ENCODE data around the gene TREH.

TREH gene

GRCh38 chr11:118663381-118663780 lies 16.1 kb downstream of the TREH start:
- no peak for DNase-seq

- no peak for DNase-seq
Observed at GRCh38 chr11:118662401-118663271, 16.8 kb downstream of the TREH start.

GRCh38 chr11:118661425-118662301 lies 17.8 kb downstream of the TREH start:
- no peak for DNase-seq

GRCh38 chr11:118660681-118661424 lies 18.6 kb downstream of the TREH start:
- no peak for DNase-seq

- DNase-seq: no peak
Observed at GRCh38 chr11:118659953-118660680, 19.3 kb downstream of the TREH start.

GRCh38 chr11:118659314-118659952 lies 20.0 kb downstream of the TREH start:
- DNase-seq: peak; percentile 23

GRCh38 chr11:118658429-118659313 lies 20.8 kb downstream of the TREH start:
- no peak for DNase-seq

GRCh38 chr11:118657709-118658428 lies 21.6 kb downstream of the TREH start:
- no peak for DNase-seq

- DNase-seq: no peak
Observed at GRCh38 chr11:118657238-118657637, 22.2 kb downstream of the TREH start.

- no peak for DNase-seq
Observed at GRCh38 chr11:118656563-118657165, 22.8 kb downstream of the TREH start.

- no peak for DNase-seq
Observed at GRCh38 chr11:118655486-118656190, 23.8 kb downstream of the TREH start.

GRCh38 chr11:118653684-118654390 lies 25.6 kb downstream of the TREH start:
- no peak for DNase-seq

- DNase-seq: no peak
Observed at GRCh38 chr11:118652681-118653181, 26.7 kb downstream of the TREH start.

- no peak for DNase-seq
Observed at GRCh38 chr11:118651820-118652219, 27.6 kb downstream of the TREH start.

GRCh38 chr11:118650366-118650765 lies 29.1 kb downstream of the TREH start:
- DNase-seq: no peak

GRCh38 chr11:118649941-118650340 lies 29.5 kb downstream of the TREH start:
- DNase-seq: no peak

GRCh38 chr11:118648291-118648690 lies 31.2 kb downstream of the TREH start:
- DNase-seq: no peak

- DNase-seq: no peak
Observed at GRCh38 chr11:118646393-118646792, 33.1 kb downstream of the TREH start.

Measured in GOT3 (cell line).